NCI-H526 treated with DMSO at 0.1 percent for 48 hours (cell line): Measurements from ENCODE around the gene TBL1XR1.
"Not testable (repeated sequence)": the region's sequence is repeated elsewhere in the genome, so short reads cannot be mapped to it uniquely, and the experiment has no call there.

Experiments used
- DNase-seq: peaks from one replicate; lab custom pipeline; 2025; lab: John Stamatoyannopoulos, UW

TBL1XR1 gene

GRCh38 chr3:177181418-177181817, 15.9 kb downstream of the TBL1XR1 start:
- no peak for DNase-seq

GRCh38 chr3:177180506-177180905, 16.8 kb downstream of the TBL1XR1 start:
- DNase-seq = no peak

- DNase-seq = no peak
These were observed 17.8 kb downstream of the TBL1XR1 start for GRCh38 chr3:177179281-177180067.

- DNase-seq = no peak
These were observed 19.5 kb downstream of the TBL1XR1 start for GRCh38 chr3:177177749-177178221.

- no peak for DNase-seq
These were observed 22.6 kb downstream of the TBL1XR1 start for GRCh38 chr3:177174607-177175170.

GRCh38 chr3:177169936-177170722, 27.2 kb downstream of the TBL1XR1 start:
- DNase-seq = no peak

GRCh38 chr3:177168431-177168830, 28.9 kb downstream of the TBL1XR1 start:
- no peak for DNase-seq

GRCh38 chr3:177162742-177163141, 34.5 kb downstream of the TBL1XR1 start:
- no peak for DNase-seq

GRCh38 chr3:177161603-177162002, 35.7 kb downstream of the TBL1XR1 start:
- DNase-seq = not testable (repeated sequence)

- DNase-seq = no peak
These were observed 38.8 kb downstream of the TBL1XR1 start for GRCh38 chr3:177158461-177158860.

GRCh38 chr3:177157492-177157891, 39.8 kb downstream of the TBL1XR1 start:
- DNase-seq = no peak

- no peak for DNase-seq
These were observed 42.5 kb downstream of the TBL1XR1 start for GRCh38 chr3:177154733-177155132.

GRCh38 chr3:177150970-177151627, 46.2 kb downstream of the TBL1XR1 start:
- no peak for DNase-seq

GRCh38 chr3:177150218-177150916, 46.9 kb downstream of the TBL1XR1 start:
- DNase-seq = no peak

GRCh38 chr3:177149106-177149505, 48.2 kb downstream of the TBL1XR1 start:
- DNase-seq = no peak

GRCh38 chr3:177147790-177148189, 49.5 kb downstream of the TBL1XR1 start:
- DNase-seq = no peak

GRCh38 chr3:177146646-177147045, 50.6 kb downstream of the TBL1XR1 start:
- no peak for DNase-seq

GRCh38 chr3:177145954-177146353, 51.3 kb downstream of the TBL1XR1 start:
- no peak for DNase-seq

- DNase-seq = no peak
These were observed 51.9 kb downstream of the TBL1XR1 start for GRCh38 chr3:177145381-177145780.

GRCh38 chr3:177144922-177145321, 52.4 kb downstream of the TBL1XR1 start:
- no peak for DNase-seq

GRCh38 chr3:177141899-177142646, 55.2 kb downstream of the TBL1XR1 start:
- DNase-seq = no peak
